GM19452 (cell line): Measurements from ENCODE around the gene RAB11A.

Source experiments
- ATAC-seq: cut with Tn5 transposase; IDR thresholded peaks from one replicate; pipeline ENCODE4 v1.9.1; 2021; ENCODE audit not compliant: unreplicated experiment

The RAB11A gene

DNA sequence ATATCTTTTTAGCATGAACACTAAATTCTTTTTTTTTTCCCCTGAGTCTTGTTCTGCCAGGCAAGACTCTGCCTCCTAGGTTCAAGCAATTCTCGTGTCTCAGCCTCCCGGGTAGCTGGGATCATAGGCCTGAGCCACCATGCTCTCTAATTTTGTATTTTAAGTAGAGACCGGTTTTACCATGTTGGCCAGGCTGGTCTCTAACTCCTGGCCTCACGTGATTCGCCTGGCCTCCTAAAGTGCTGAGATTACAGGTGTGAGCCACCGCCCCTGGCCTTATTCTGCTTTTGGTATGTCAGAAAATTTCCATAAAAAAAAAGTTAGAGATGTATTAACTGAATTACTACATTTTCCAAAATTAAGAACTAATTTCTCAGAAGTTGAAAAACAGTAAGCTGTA is 14.3 kb downstream of the RAB11A start:
- ATAC-seq = no peak

- ATAC-seq = no peak
These were observed 15.2 kb downstream of the RAB11A start for GRCh38 chr15:65884511-65884910.

DNA sequence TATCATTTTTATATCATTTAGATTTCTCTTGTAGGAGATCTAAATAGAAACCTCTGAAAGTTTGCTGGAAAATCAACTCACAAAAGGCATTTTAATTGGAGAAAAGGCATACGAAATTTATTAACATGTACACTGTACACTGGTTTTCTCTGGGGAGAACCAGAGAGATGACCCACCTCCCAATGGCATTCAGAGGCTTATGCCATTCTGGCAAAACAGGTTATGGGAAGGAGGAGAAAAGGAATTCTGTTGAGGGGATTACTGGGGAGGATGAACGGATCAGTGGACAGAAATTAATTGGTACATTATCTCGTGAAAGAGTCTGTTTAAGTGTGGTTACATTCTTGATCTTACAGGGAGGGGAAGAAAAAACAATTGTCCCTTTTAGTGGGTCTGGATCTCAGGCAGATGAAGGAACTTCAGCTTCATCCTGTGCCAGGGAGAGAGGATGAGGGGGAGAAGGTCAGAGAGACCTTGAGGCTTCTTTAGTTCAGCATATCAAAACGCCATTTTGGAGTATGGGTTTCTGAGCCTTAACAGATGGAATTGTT is 16.5 kb downstream of the RAB11A start:
- ATAC-seq = no peak

DNA sequence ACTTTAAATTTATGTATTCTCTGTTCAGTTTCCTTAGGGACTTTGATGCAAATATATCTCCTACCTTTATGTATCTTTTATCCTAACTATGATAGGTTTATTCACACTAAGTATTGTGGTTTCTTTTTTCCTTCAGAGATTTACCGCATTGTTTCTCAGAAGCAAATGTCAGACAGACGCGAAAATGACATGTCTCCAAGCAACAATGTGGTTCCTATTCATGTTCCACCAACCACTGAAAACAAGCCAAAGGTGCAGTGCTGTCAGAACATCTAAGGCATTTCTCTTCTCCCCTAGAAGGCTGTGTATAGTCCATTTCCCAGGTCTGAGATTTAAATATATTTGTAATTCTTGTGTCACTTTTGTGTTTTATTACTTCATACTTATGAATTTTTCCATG is 18.3 kb downstream of the RAB11A start:
- no peak for ATAC-seq

- no peak for ATAC-seq
These were observed 19.7 kb downstream of the RAB11A start for GRCh38 chr15:65888981-65889380.

- no peak for ATAC-seq
These were observed 23.8 kb downstream of the RAB11A start for GRCh38 chr15:65893060-65893459.

GRCh38 chr15:65896236-65896635 is 26.9 kb downstream of the RAB11A start:
- ATAC-seq = no peak

DNA sequence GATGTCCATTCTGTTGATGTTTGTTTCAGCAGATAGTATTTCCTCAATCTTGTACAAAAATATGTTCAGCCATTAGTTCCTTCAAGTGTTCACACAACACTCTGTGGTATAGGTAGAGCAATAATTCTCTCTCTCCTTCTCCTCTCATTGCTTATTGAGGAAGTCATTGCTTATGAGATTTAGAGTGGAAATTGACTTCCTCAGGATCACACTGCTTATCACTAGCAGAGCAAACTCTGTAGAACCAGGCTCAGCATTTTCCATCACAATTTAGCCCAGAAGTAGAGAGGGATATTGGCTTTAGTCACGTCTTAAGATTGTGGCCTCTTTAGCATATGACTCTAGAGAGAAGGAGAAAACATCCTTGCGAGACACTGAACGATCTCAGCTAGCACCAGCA is 31.2 kb downstream of the RAB11A start:
- no peak for ATAC-seq

- no peak for ATAC-seq
These were observed 32.0 kb downstream of the RAB11A start for GRCh38 chr15:65901336-65901735.

DNA sequence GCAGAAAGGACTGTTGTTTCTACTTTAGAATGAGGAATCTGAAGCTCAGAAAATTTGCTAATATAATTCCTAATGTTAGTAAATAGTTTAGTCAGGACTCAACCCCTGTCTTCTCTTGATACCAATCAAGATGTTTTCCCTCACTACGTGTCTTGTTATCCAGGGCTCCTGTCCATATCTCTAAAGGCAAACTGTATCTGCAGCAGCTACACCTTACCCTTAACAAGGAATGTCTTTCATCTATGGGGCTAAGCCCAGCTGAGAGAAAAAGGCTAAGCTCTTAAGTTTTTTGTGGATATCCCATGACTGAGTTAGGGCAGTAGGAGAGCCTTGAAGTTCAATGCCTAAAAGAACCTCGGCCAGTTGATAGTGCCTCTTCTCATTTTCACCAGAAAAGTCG is 32.5 kb downstream of the RAB11A start:
- ATAC-seq = no peak

DNA sequence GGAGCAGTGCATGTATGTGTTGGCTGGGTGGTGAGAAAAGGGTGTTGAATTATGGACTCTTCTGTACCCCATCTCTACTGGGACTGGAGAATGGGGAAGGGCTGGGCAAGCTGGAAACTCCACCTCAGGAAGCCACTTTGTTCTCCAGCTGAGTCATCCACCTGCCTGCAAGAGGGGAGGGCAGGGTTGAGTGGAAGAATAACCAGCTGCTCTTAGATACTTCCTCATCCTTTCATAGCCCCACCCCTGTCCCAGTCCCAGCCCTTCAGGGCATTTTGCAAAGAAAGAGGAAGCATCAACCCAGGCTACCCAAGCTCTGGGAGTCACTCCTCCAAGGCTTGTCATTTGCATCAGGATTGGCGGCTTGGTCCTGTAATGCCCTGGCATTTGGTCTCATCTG is 33.1 kb downstream of the RAB11A start:
- peak; percentile 74 for ATAC-seq

DNA sequence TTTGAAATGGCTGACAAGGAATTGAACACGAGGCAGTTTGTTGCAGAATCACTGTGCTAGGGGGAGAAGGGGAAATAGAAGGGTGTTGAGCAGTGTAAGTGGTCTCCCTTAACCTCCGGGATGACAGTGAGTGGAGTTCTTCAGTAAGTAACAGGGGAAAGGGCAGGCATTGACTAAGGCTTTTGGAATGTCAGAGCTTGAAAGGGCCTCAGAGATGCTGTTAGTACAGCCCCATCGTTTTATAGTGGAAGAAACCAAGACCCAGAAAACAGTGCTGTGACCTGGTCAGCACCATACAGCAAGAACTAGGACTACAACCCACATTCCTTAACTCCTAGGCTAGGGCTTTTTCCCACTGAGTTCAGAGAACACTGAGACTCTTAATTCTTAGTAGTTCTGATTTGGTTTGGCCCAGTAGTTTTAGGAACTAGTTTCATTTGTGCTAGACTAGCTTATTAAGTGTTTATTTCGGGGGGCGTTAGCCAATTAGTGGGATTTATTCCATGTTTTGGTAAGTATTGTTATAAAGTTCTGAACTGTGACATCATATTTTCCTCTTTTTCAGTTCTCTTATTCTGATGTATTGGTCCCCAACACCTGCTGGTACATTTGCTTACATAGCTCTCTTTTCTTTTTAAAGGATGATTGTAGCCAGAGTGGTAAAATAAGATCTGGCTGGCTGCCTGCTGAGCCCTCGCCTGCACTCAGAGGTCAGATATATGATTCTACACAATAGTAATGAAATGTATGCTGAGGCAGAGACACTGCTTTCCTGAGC is 34.2 kb downstream of the RAB11A start:
- ATAC-seq = no peak

DNA sequence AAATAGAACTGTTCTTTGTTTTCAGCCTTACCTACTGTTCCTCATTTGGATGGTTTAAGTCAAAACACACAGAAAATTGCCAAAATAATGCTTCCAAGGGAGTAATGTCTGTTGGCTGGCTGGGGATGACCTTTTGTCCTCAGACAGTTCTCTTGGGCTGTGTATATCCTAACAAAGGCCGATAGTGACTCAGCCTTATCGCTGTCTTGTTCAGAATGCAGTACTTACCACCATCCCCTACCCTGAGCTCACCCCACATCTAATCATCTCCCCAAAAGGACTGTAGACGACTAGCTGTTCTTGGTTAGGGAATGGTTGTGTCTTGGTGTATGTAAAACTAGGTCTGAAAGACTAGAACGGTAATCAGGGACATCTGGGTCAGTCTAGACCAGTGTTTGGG is 35.0 kb downstream of the RAB11A start:
- ATAC-seq = no peak

- no peak for ATAC-seq
These were observed 37.1 kb downstream of the RAB11A start for GRCh38 chr15:65906396-65906795.

DNA sequence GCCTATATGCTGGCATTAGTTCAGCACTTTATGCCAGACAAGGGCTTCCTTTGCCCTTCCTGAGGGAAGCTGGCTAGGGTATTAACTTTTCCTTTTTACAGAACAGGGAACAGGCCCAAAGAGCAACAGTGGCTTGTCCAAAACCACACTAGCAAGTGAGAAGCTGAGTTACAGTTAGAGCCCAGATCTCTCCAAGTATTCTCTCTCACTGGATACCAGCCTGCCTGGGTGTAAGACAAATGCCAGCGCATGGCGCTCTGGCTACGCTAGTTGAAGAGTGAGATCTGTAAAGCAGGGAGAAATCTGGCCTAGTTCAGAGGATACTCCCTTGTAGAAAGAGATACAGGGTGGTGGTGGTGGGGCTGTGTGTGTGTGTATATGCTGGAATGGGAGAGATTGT is 38.4 kb downstream of the RAB11A start:
- no peak for ATAC-seq

DNA sequence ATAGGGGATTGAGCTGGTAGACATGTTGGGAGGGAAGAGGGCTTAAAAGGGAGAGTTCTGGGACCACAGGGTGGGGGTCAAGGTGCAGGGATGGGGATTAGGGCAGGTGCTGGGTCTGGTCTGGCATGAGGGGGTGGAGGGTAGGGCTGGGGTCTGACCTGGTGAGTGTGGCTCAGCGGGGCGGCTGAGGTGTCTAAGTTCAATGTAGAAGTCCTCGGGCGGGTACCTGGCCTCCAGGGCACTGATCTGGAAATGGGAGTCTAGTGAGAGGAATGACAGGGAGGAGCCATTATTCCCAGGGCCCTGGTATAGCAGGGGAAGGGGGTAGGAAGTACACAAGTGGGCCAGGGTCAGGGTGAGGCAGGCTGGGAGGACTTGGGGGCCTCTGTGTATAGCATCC is 39.6 kb downstream of the RAB11A start:
- ATAC-seq = no peak

GRCh38 chr15:65909831-65910230 is 40.5 kb downstream of the RAB11A start:
- no peak for ATAC-seq

DNA sequence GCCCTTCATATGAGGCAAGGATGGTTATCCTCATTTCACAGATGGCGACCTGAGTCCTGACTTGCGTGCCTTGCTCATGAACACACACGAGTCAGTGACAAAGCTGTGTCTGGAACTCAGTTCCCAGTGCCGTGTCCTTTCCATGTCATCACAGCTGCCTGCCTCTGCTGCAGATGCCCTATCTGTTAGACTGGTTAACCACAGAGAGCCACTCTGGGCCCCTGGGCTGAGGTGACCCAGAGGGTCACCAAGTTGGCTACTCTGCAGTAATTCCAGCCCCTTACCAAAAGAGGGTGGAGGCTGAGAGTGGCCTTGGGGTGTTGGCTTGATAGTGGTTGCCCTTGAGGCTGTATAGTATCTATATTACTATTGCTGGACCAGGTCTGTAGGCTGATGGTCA is 41.0 kb downstream of the RAB11A start:
- no peak for ATAC-seq

DNA sequence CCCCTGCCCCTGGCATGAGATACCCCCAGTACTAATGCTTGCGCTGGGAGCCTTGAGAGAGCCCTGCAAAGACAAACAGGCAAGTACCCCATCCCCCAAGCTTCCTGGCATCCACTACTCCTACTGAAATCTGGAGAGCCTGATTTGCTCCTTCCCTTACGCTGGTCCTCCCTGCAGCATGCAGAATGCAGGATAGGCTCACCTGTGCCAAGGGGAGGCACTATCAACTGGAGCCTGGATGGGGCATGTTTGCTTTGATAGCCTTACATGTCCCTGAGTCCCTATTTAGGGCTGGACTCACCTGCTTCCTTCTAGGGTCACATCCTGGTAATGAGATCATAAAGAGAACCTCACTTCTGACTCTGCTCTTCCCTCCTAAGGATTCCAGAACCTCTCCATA is 42.9 kb downstream of the RAB11A start:
- no peak for ATAC-seq

- no peak for ATAC-seq
These were observed 44.4 kb downstream of the RAB11A start for GRCh38 chr15:65913631-65914199.

DNA sequence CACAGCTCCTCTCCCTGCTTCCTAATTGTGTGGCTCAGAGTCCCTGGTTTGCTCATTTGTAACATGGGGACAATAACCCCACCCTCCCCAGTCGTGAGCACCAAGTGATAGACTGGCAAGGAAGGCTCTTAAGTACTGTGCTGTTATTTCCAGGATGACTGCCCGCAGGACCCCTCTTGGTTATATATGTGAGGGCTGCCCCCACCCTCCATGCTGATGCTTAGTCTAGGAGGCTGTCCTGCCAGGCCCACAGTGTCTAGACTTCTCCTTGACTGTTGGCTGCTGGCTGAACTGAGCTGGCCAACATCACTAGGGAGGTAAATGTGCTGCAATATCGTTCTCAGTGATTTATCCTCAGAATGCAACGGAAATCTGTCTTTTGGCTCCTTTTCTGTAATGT is 45.1 kb downstream of the RAB11A start:
- ATAC-seq = no peak
